ENCODE data around the gene FTO.

Gene FTO

GRCh38 chr16:54102888-54103866, 399.2 kb downstream of the FTO start:
- DNase-seq = no peak

GRCh38 chr16:54106057-54106456, 402.1 kb downstream of the FTO start:
- no peak for DNase-seq

GRCh38 chr16:54107583-54108202, 403.7 kb downstream of the FTO start:
- no peak for DNase-seq

- no peak for DNase-seq
Observed at GRCh38 chr16:54110016-54110981, 406.3 kb downstream of the FTO start.

- no peak for DNase-seq
Observed at GRCh38 chr16:54112451-54113206, 408.7 kb downstream of the FTO start.

- no peak for DNase-seq
Observed at GRCh38 chr16:54115558-54115957, 411.6 kb downstream of the FTO start.

- no peak for DNase-seq
Observed at GRCh38 chr16:54116124-54116655, 412.2 kb downstream of the FTO start.

GRCh38 chr16:54118846-54119245, 414.9 kb downstream of the FTO start:
- DNase-seq = no peak

GRCh38 chr16:54120846-54121480, 417.0 kb downstream of the FTO start:
- no peak for DNase-seq

- DNase-seq = no peak
Observed at GRCh38 chr16:54121539-54122295, 417.8 kb downstream of the FTO start.

GRCh38 chr16:54123766-54124165, 419.8 kb downstream of the FTO start:
- no peak for DNase-seq

GRCh38 chr16:54125751-54126655, 422.0 kb downstream of the FTO start:
- no peak for DNase-seq

- no peak for DNase-seq
Observed at GRCh38 chr16:54126907-54127306, 423.0 kb downstream of the FTO start.

- no peak for DNase-seq
Observed at GRCh38 chr16:54128629-54129234, 424.8 kb downstream of the FTO start.

- no peak for DNase-seq
Observed at GRCh38 chr16:54129810-54130209, 425.9 kb downstream of the FTO start.

- no peak for DNase-seq
Observed at GRCh38 chr16:54135361-54136275, 431.7 kb downstream of the FTO start.

- DNase-seq = no peak
Observed at GRCh38 chr16:54136276-54136625, 432.3 kb downstream of the FTO start.
